OCI-LY7 (cell line): ENCODE results near the gene PLEKHH1.

Experiments
- EZH2phosphoT487 ChIP-seq: fragments of 200-600 bp; sonication (generic); IDR thresholded peaks from 2 replicates; pipeline ENCODE4 v1.6.1; 2018; ENCODE audit warnings: low read depth, borderline replicate concordance, mild to moderate bottlenecking, mixed run types, antibody characterized with exemption, low read length, moderate library complexity, mixed read lengths
- TF ChIP-seq, protein P1 (sequence below): fragments of 200-600 bp; sonication (generic); conservative IDR thresholded peaks from 2 replicates; pipeline ENCODE4 v1.5.1; 2014; ENCODE audit warnings: mild to moderate bottlenecking, antibody characterized with exemption, low read length, moderate library complexity, mixed read lengths

GRCh38 chr14:67514650-67515385 is 18.3 kb upstream of the PLEKHH1 start:
- TF ChIP-seq, protein P1, sequence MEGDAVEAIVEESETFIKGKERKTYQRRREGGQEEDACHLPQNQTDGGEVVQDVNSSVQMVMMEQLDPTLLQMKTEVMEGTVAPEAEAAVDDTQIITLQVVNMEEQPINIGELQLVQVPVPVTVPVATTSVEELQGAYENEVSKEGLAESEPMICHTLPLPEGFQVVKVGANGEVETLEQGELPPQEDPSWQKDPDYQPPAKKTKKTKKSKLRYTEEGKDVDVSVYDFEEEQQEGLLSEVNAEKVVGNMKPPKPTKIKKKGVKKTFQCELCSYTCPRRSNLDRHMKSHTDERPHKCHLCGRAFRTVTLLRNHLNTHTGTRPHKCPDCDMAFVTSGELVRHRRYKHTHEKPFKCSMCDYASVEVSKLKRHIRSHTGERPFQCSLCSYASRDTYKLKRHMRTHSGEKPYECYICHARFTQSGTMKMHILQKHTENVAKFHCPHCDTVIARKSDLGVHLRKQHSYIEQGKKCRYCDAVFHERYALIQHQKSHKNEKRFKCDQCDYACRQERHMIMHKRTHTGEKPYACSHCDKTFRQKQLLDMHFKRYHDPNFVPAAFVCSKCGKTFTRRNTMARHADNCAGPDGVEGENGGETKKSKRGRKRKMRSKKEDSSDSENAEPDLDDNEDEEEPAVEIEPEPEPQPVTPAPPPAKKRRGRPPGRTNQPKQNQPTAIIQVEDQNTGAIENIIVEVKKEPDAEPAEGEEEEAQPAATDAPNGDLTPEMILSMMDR = no peak
- no peak for TF ChIP-seq EZH2phosphoT487
